Measurements from ENCODE around the gene TRPM4. TPM values are rescaled to one million over a fixed set of nuclear protein-coding genes. Genes with fewer than 3 reads are reported as not detected.

Gene TRPM4
- total and polyA plus RNA-seq, 2 of the 8 experiments (the other 6 are each of a cell fraction or from before 2014, with no cell fraction given) = 11.3 to 13.3 TPM

DNA sequence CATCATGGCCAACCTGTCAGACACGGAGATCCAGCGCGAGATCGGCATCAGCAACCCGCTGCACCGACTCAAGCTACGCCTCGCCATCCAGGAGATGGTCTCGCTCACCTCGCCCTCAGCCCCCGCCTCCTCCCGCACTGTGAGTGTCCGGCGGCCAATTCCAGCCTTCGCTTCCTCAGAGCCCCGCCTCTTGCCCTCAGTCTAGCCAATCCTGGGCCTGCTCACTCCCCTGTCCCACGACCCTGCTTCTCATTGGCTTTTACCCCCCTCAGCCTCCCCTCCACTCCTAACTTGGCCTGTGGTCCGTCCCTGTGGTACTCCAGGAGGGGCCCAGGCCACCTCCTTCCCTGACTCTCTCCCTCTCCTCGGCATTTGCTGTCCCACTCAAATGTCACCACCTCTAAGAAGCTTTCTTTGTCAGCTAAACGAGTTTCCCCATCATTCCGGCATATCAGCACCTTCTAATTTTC, 14.7 kb upstream of the TRPM4 start (continued):
- TF ChIP-seq NANOG (IDR thresholded peaks at IDR 0.05; ENCODE audit: insufficient read depth, low read depth, low read length, poor library complexity, severe bottlenecking) (no peak), RAD21 (IDR thresholded peaks at IDR 0.05 in 1 of 2, conservative IDR thresholded peaks at IDR 0.05 in 1 of 2; ENCODE audit: low read depth in 2 of 2, low read length in 2 of 2) (no peak), PHF8 (conservative IDR thresholded peaks at IDR 0.05; ENCODE audit: low read depth, low read length) (no peak), TBP (IDR thresholded peaks at IDR 0.05; ENCODE audit: low read depth, low read length) (0 out of 2 replicates have a peak, but pooled peaks have one; percentile 43)
